H1 (cell line): ENCODE results near the gene NCK2. TPM values are rescaled to one million over a fixed set of nuclear protein-coding genes. Genes with fewer than 3 reads are reported as not detected.

Experiments
- EZH2 ChIP-seq: fragments of 200-600 bp; sonication (generic); IDR thresholded peaks from 2 replicates; pipeline ENCODE4 v1.7.1; 2012; ENCODE audit warnings: low read depth, mild to moderate bottlenecking, moderate library complexity, low read length, inconsistent platforms; ENCODE audit not compliant: severe bottlenecking
- POLR2A ChIP-seq, 2 experiments: IDR thresholded peaks; 1 replicate in 1 of 2; 2 replicates in 1 of 2; pipeline ENCODE4 v1.6.1; 2011; ENCODE audit warnings: low read depth in 2 of 2, low read length in 2 of 2, mild to moderate bottlenecking in 2 of 2; ENCODE audit errors: control extremely low read depth in 1 of 2
- RXRA ChIP-seq: IDR thresholded peaks from 2 replicates; pipeline ENCODE4 v1.6.1; 2011; ENCODE audit warnings: low read depth, mild to moderate bottlenecking, low read length, moderate library complexity; ENCODE audit not compliant: insufficient read depth
- TBP ChIP-seq: IDR thresholded peaks from 2 replicates; pipeline ENCODE4 v1.6.1; 2011; ENCODE audit warnings: low read depth, low read length, improper control_type of control experiment
- ZNF274 ChIP-seq: IDR thresholded peaks from 2 replicates; pipeline ENCODE4 v1.7.0; 2012; ENCODE audit warnings: low read length, borderline replicate concordance; ENCODE audit errors: extremely low read depth
- polyA plus RNA-seq, 7 experiments: library from polyadenylated mRNA; depleted of rRNA in 3 of 7; stranded (reverse) in 5 of 7; unstranded in 2 of 7; fragments of >200 nt in 5 of 7; fragments of 200-250 nt in 2 of 7; gene quantifications; 1 replicate in 5 of 7; 2 replicates in 1 of 7; 4 replicates in 1 of 7; pipeline versions ENCODE4 v1.2.1 to v1.2.3, GENCODE V29; 2011 to 2013; ENCODE audit warnings: missing spikeins in 2 of 7, mixed read lengths in 2 of 7
- total RNA-seq: library from RNA; stranded (reverse); fragmentation: NEBNext Ultra II Directional; extraction: Animal tissue kit (Norgen Biotek cat#: 25700); gene quantifications from 2 replicates; pipeline ENCODE4 v1.2.1, GENCODE V29; 2021
- TF ChIP-seq, protein P1 (sequence below): IDR thresholded peaks from 2 replicates; pipeline ENCODE4 v1.6.1; 2012; ENCODE audit warnings: inconsistent platforms

The NCK2 gene
- total and polyA plus RNA-seq, 2 of the 8 experiments (the other 6 are each of a cell fraction or from before 2014, with no cell fraction given), result 30.3 to 65.7 TPM

DNA sequence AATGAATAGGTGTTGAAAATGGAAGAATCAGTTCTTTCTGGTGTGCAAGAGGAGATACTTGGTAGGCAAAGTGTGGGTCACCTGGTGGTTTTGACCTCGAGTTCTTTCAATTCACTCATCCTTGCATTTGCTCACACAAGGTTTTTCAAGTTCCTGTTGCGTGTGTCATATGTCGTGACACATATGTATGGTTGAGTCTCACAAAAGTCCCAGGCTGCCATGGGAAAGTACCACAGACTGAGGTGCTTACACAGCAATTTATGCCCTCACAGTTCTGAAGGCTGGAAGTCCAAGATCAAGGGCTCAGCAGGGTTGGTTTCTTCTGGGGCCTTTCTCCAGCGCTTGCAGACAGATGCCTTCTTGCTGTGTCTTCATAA lies 64.4 kb downstream of the NCK2 start (continued):
- TF ChIP-seq EZH2 (no peak), TBP (no peak), RXRA (no peak), POLR2A (IDR thresholded peaks at IDR 0.05; ENCODE audit: control extremely low read depth in 1 of 2, low read depth in 2 of 2, low read length in 2 of 2) (no peak), ZNF274 (no peak)
- TF ChIP-seq, protein P1, sequence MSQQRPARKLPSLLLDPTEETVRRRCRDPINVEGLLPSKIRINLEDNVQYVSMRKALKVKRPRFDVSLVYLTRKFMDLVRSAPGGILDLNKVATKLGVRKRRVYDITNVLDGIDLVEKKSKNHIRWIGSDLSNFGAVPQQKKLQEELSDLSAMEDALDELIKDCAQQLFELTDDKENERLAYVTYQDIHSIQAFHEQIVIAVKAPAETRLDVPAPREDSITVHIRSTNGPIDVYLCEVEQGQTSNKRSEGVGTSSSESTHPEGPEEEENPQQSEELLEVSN, result no peak
